Middle frontal gyrus (tissue), 1 donor: Measurements from ENCODE around the gene ZFR.

Experiments used
- DNase-seq: peaks from one replicate; pipeline ENCODE4 v3.0.0-alpha.2; 2015; ENCODE audit warnings: low spot score; ENCODE audit errors: extremely low spot score

Gene ZFR

GRCh38 chr5:32444431-32445286 lies at the start of gene ZFR:
ZFR (minus strand) TSS chr5:32444740; CDS start chr5:32444658, 82 bp downstream.
- DNase-seq: peak; percentile 82

- no peak for DNase-seq
Observed at GRCh38 chr5:32490972-32491557, 46.5 kb upstream of the ZFR start.

- DNase-seq: peak; percentile 50
Observed at GRCh38 chr5:32489791-32490562, 45.4 kb upstream of the ZFR start.

- no peak for DNase-seq
Observed at GRCh38 chr5:32487424-32487823, 42.9 kb upstream of the ZFR start.

- DNase-seq: no peak
Observed at GRCh38 chr5:32487008-32487407, 42.5 kb upstream of the ZFR start.

- no peak for DNase-seq
Observed at GRCh38 chr5:32482193-32482592, 37.7 kb upstream of the ZFR start.

GRCh38 chr5:32479096-32479495 lies 34.6 kb upstream of the ZFR start:
- no peak for DNase-seq

GRCh38 chr5:32476891-32477290 lies 32.4 kb upstream of the ZFR start:
- no peak for DNase-seq

GRCh38 chr5:32475334-32476097 lies 31.0 kb upstream of the ZFR start:
- no peak for DNase-seq

GRCh38 chr5:32474209-32474854 lies 29.8 kb upstream of the ZFR start:
- DNase-seq: no peak

GRCh38 chr5:32473072-32473471 lies 28.5 kb upstream of the ZFR start:
- no peak for DNase-seq

- DNase-seq: peak; percentile 18
Observed at GRCh38 chr5:32471784-32472183, 27.2 kb upstream of the ZFR start.

- DNase-seq: no peak
Observed at GRCh38 chr5:32465076-32465475, 20.5 kb upstream of the ZFR start.

GRCh38 chr5:32462618-32463017 lies 18.1 kb upstream of the ZFR start:
- DNase-seq: no peak

- no peak for DNase-seq
Observed at GRCh38 chr5:32461441-32462120, 17.0 kb upstream of the ZFR start.

GRCh38 chr5:32460702-32461101 lies 16.2 kb upstream of the ZFR start:
- no peak for DNase-seq

- no peak for DNase-seq
Observed at GRCh38 chr5:32458880-32459495, 14.4 kb upstream of the ZFR start.

GRCh38 chr5:32455311-32455710 lies 10.8 kb upstream of the ZFR start:
- no peak for DNase-seq

GRCh38 chr5:32454821-32455220 lies 10.3 kb upstream of the ZFR start:
- no peak for DNase-seq

- no peak for DNase-seq
Observed at GRCh38 chr5:32453916-32454315, 9.4 kb upstream of the ZFR start.
